GM13976 (cell line): ENCODE measurements around the gene UBAP1L.

Experiments used
- DNase-seq: peaks from one replicate; pipeline ENCODE4 v3.0.0; 2012; ENCODE audit warnings: low spot score
- in situ Hi-C: fragments of 300-500 bp; cut with MboI; formaldehyde crosslinking; loops from one replicate; pipeline ENCODE4 v1.12.0; 2022; ENCODE audit warnings: low sequenced_read_pairs, mixed read lengths, inconsistent platforms; ENCODE audit not compliant: unreplicated experiment
- TF ChIP-seq, protein P1 (sequence below): IDR thresholded peaks from 2 replicates; pipeline ENCODE4 v1.5.1; 2012; ENCODE audit warnings: borderline replicate concordance, mild to moderate bottlenecking; ENCODE audit not compliant: insufficient read depth; ENCODE audit errors: extremely low read depth, missing control alignments, control extremely low read depth

The UBAP1L gene

DNA sequence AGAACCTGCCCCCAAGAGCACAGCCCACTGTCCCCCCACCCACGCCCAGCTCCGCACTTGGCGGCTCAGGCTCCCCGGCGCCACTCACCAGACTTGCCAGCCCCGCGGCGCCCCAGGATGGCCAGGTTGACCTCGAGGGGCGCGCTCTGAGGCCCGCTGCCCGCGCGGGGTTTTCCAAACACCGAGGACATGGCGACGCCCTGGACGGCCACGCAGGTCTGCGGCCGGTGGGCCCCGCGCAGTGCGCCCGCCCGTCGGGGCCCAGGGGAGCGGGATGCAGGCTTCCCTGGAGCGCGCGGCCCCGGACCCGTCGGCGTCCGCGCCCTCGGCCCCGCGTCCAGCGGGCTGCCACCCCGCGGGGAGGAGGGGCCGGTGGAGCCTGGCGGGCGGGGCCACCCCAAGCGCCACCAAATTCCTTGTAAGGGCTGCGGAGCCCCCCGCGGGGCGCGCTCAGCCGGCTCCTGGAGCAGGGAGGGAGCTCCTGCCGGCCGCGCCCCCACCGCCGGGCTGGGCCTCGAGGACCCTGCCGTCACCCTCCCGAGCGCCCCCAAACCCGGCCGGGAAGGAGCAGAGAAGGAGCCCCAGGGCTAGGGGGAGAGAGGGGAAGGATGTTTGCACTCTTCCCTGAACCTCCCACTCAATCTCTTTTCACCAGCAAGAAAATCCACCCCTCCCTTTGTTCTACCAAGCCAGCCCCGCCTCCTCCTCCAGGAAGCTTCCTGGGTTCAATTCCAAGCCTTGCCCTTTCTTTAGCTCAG lies 47.2 kb downstream of the UBAP1L start, which contains the start of gene RASL12:
RASL12 (minus strand) TSS at position 347 of the 758 bp plus-strand sequence; CDS start at position 191, 156 bp downstream.
- in situ Hi-C loops, result no loop called here
- no peak for DNase-seq
- TF ChIP-seq, protein P1, sequence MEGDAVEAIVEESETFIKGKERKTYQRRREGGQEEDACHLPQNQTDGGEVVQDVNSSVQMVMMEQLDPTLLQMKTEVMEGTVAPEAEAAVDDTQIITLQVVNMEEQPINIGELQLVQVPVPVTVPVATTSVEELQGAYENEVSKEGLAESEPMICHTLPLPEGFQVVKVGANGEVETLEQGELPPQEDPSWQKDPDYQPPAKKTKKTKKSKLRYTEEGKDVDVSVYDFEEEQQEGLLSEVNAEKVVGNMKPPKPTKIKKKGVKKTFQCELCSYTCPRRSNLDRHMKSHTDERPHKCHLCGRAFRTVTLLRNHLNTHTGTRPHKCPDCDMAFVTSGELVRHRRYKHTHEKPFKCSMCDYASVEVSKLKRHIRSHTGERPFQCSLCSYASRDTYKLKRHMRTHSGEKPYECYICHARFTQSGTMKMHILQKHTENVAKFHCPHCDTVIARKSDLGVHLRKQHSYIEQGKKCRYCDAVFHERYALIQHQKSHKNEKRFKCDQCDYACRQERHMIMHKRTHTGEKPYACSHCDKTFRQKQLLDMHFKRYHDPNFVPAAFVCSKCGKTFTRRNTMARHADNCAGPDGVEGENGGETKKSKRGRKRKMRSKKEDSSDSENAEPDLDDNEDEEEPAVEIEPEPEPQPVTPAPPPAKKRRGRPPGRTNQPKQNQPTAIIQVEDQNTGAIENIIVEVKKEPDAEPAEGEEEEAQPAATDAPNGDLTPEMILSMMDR, result no peak

DNA sequence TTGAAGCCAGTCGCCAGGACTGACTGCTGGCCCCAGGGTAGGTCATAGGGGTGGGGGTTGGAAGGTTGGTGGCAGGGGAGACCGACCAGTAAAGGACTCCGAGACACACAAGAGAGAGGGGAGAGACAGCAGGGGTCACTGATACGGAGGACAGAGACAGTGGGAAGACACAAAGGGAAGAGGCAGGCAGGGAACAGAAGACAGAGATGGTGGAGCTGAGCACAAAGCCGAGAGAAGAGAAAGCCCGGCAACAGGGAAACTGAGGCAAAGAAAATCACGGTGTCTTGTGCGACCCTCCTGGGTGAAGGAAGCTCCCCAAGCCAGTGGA lies 47.7 kb downstream of the UBAP1L start:
- TF ChIP-seq, protein P1, result no peak
- DNase-seq, result no peak
- in situ Hi-C loops, result no loop called here

DNA sequence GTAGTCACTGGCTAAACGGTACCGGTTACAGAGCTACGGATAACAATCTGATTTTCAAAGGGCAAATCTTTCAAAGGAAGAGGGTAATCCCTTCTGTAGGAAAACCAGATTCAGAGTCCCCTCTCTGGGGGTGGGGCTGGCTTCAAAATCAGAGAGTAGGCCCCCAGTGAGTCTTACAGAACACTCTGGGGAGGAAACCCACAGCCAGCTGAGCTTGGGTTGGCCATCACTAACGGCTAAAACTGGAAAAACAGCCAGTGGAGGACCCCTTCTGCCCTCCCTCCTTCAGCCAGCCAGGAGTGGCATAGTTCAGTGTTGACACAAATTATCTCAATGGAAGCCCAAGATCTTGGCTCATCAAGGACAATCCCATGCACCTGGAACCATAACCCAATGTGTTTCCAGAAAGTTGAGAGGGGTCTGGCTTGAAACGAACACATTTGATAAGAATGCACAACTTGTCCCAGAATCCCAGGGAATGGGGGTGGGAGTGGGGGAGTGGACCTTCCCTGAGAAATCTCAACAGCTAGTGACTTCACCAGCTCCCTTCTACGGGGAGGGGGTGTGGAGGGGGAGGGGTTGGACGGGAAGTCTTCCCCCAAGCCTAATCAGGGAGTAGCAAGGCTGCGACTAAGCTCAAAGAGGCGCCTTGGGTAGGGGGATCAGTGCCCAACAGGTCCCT lies 48.2 kb downstream of the UBAP1L start:
- TF ChIP-seq, protein P1, result no peak
- in situ Hi-C loops, result no loop called here
- DNase-seq, result no peak

DNA sequence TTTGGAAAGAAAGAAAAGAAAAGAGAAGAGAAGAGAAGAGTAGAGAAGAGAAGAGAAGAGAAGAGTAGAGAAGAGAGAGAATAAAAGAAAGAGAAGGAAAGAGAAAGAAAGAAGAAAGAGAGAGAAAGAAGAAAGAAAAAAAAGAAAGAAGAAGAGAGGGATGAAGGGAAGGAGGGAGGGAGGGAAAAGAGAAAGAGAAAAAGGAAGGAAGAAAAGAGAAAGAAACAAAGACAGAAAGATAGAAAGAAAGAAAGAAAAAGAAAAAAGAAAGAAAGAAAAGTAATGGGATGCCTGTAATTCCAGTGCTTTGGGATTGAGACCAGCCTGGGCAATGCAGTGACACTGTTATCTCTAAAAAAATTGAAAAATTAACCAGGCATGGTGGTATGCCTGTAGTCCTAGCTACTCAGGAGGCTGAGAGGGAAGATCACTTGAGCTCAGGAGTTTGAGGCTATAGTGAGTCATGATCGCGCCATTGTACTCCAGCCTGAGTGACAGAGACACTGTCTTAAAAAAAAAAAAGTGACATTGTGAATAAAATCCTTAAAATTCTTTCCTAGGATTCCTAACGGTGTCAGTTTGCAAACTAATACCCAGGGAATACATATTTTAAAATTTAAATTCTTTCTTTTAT lies 48.9 kb downstream of the UBAP1L start:
- DNase-seq, result no peak
- in situ Hi-C loops, result no loop called here
- TF ChIP-seq, protein P1, result no peak

DNA sequence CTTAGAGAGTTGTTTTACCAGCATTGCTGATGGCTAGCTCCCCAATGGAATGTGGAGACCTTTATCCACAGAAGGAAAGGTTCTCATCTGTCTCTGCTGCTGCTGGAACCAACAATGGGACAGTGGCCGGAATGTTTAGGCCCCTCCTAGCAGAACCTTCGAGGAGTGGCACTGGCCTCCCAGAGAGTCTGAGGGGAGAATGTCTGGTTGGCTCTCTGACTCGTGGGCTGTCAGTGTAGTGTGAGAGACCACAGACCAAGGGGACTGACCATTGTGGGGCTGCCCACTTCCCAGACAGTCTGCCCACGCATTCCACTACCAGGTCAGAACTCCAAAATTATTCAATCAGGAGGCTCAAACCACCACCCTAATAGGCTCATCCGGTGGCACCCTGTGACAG lies 52.3 kb downstream of the UBAP1L start:
- DNase-seq, result no peak
- TF ChIP-seq, protein P1, result no peak
- in situ Hi-C loops, result no loop called here

DNA sequence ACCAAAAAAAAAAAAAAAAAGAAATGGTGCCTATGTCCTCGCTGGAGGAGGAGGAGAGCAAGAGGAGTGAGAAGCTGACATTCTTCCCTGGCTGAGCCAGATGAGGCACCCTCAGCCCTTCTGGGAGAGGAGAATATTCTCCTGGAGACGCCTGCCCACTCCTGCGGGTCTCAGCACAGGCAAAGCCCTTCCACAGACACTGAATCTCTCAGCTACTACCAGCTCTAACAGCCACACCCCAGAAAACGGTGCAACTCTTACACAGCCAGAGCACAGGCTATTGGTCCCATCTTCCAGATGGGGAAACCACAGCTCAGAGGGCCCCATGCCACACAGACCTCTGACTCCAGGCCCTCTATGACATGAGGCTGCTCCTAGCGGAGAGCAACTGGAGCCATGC lies 52.9 kb downstream of the UBAP1L start:
- in situ Hi-C loops, result no loop called here
- no peak for DNase-seq
- TF ChIP-seq, protein P1, result no peak
